ENCODE data around the gene ZMYND10. TPM values are rescaled to one million over a fixed set of nuclear protein-coding genes. Genes with fewer than 3 reads are reported as not detected.

ZMYND10 gene
- total RNA-seq, 1 experiment from 2014 or later: 1.4 TPM

GRCh38 chr3:50380405-50381085, 35.0 kb upstream of the ZMYND10 start:
- Histone ChIP-seq H4K20me1 (ENCODE audit: control insufficient read depth, insufficient read depth, insufficient read length) (no peaks in the 10 kb centered on the region), H3K27me3 (ENCODE audit: insufficient read depth, low read length) (no peaks in the 10 kb centered on the region), H3K23me2 (ENCODE audit: insufficient read length, low read depth, low read length, poor library complexity, severe bottlenecking) (no peaks in the 10 kb centered on the region), H2BK120ac (ENCODE audit: low read depth, low read length, poor library complexity, severe bottlenecking) (no peak overlapping the region), H4K91ac (ENCODE audit: insufficient read length, low read depth, low read length) (no peak overlapping the region), H3K4me2 (ENCODE audit: insufficient read depth, insufficient read length, low read length) (no peak overlapping the region), H2BK20ac (ENCODE audit: low read depth, low read length, poor library complexity, severe bottlenecking) (no peak overlapping the region), H2AK5ac (ENCODE audit: insufficient read length, low read length) (no peak overlapping the region), H3T11ph (ENCODE audit: low read length) (no peak overlapping the region), H3K56ac (ENCODE audit: insufficient read length, low read depth, low read length) (no peak overlapping the region), H2BK15ac (ENCODE audit: low read depth, low read length) (no peak overlapping the region), H4K8ac (replicated peaks; ENCODE audit: insufficient read length, low read depth, low read length) (no peak overlapping the region), H3K18ac (ENCODE audit: insufficient read length, low read depth, low read length) (no peak overlapping the region), H3K27ac (ENCODE audit: insufficient read length, low read depth, low read length) (no peak overlapping the region), H3K4me1 (ENCODE audit: insufficient read depth, low read length) (no peaks in the 10 kb centered on the region), H3K23ac (ENCODE audit: insufficient read length, low read depth, low read length) (no peak overlapping the region), H2BK12ac (ENCODE audit: insufficient read length, low read depth, low read length) (no peak overlapping the region), H2BK5ac (ENCODE audit: insufficient read length, low read length) (no peak overlapping the region), H4K5ac (ENCODE audit: insufficient read length, low read depth, low read length) (no peak overlapping the region), H3K4ac (ENCODE audit: low read depth, low read length) (no peak overlapping the region), H3K14ac (ENCODE audit: insufficient read depth, low read length) (no peak overlapping the region; the same call in 1 of the 2 replicates), H3K9ac (ENCODE audit: extremely low read depth, insufficient read length, low read length) (no peak overlapping the region), H3K79me2 (ENCODE audit: insufficient read depth, low read length) (no peaks in the 10 kb centered on the region), H2AFZ (ENCODE audit: low read length) (no peak overlapping the region), H3K79me1 (ENCODE audit: insufficient read depth, low read depth, low read length, poor library complexity, severe bottlenecking) (no peaks in the 10 kb centered on the region), H3K9me3 (ENCODE audit: control insufficient read depth, low read depth, low read length) (no peaks in the 10 kb centered on the region)
- Mint-ChIP-seq H3K9me3 (no peaks in the 10 kb centered on the region), H3K4me1 (peaks cover 9 to 21% of the 10 kb centered on the region in 2 experiments; a peak in 3 of 4 replicates), H3K27me3 (ENCODE audit: low read depth) (peaks cover 5% of the 10 kb centered on the region), H3K36me3 (ENCODE audit: insufficient read depth in 1 of 3, low read depth in 3 of 3) (peaks cover 0 to 4% (median 0%) of the 10 kb centered on the region in 3 experiments; a peak in 1 of 7 replicates), H3K4me3 (no peak overlapping the region), H3K27ac (no peak overlapping the region; a peak in 1 of 7 replicates)
- WGBS (ENCODE audit: extremely low coverage, insufficient read length, low lambda C conversion rate): no CpG with 5 or more reads among the region's 17 CpGs
- DNase-seq: no peak
- no peak for TF ChIP-seq CTCF (conservative IDR thresholded peaks at IDR 0.05)
